Adrenal gland (tissue), 5 donors: ENCODE measurements around the gene MACROD2.

Source experiments
- CTCF ChIP-seq, 6 experiments: fragments of 450-650 bp in 4 of 6; fragments of 200-600 bp in 2 of 6; sonication (generic) in 1 of 6; IDR thresholded peaks; 1 replicate in 5 of 6; 2 replicates in 1 of 6; pipeline versions ENCODE4 v1.5.1 to v1.8.0; 2016 to 2021; ENCODE audit warnings: antibody characterized with exemption in 6 of 6, mild to moderate bottlenecking in 2 of 6, moderate library complexity in 1 of 6
- POLR2A ChIP-seq, 2 donors: fragments of 450-650 bp; IDR thresholded peaks; one replicate each; pipeline ENCODE4 v1.6.1; 2017; ENCODE audit warnings: antibody characterized with exemption in 2 of 2, mild to moderate bottlenecking in 2 of 2, moderate library complexity in 1 of 2
- donor health status: DM: no; HTN: no; CAD: no.

GRCh38 chr20:16036331-16036730, 2041.0 kb downstream of the MACROD2 start:
- no peak for TF ChIP-seq CTCF (IDR thresholded peaks at IDR 0.05)
- TF ChIP-seq POLR2A (IDR thresholded peaks at IDR 0.05): no peak
